C4-2B (cell line): ENCODE measurements around the gene LRTM2.

Experiments used
- H3K27ac ChIP-seq: fragments of 450-650 bp; 2 replicates; pipeline ENCODE4 v1.5.1; 2017
- CTCF ChIP-seq: fragments of 450-650 bp; conservative IDR thresholded peaks from 2 replicates; pipeline ENCODE4 v1.5.1; 2017; ENCODE audit warnings: mild to moderate bottlenecking
- ZFX ChIP-seq: fragments of 450-650 bp; IDR thresholded peaks from 2 replicates; pipeline ENCODE4 v1.6.1; 2017

LRTM2 gene

GRCh38 chr12:1846421-1847405, 26.3 kb downstream of the LRTM2 start:
- no peak overlapping the region for H3K27ac ChIP-seq
- TF ChIP-seq ZFX (no peak), CTCF (no peak)

DNA sequence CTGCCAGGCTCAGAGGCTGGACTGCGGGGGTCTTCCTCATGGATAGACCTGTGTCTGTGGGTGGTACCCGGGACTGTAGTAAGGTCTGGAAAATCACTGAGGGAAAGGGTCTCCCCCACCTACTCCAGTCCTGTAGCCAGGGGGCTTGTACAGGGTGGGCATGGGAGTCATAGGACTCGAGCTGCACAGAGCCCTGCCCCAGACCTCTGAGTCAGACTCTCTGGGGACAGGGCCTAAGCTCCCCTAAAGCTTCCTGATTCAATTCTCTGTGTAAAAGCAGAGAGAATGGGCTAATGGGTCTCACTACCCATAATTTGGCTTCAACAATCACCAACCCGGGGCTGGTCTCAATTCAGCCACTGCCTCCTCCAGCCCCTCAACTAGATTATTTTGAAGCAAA, 27.0 kb downstream of the LRTM2 start:
- H3K27ac ChIP-seq, result no peak overlapping the region
- TF ChIP-seq ZFX, result no peak
- no peak for TF ChIP-seq CTCF

GRCh38 chr12:1848146-1848545, 27.8 kb downstream of the LRTM2 start:
- no peak for TF ChIP-seq CTCF
- TF ChIP-seq ZFX, result no peak
- no peak overlapping the region for H3K27ac ChIP-seq

GRCh38 chr12:1848745-1849144, 28.4 kb downstream of the LRTM2 start:
- TF ChIP-seq ZFX (no peak), CTCF (no peak)
- H3K27ac ChIP-seq, result no peak overlapping the region

GRCh38 chr12:1851151-1851701, 30.9 kb downstream of the LRTM2 start:
- no peak overlapping the region for H3K27ac ChIP-seq
- TF ChIP-seq CTCF, result no peak
- TF ChIP-seq ZFX, result no peak

GRCh38 chr12:1852076-1852475, 31.7 kb downstream of the LRTM2 start:
- no peak overlapping the region for H3K27ac ChIP-seq
- TF ChIP-seq ZFX (no peak), CTCF (no peak)

- H3K27ac ChIP-seq, result no peak overlapping the region
- TF ChIP-seq ZFX, result no peak
Observed at GRCh38 chr12:1853716-1854115, 33.4 kb downstream of the LRTM2 start.
